HFFc6 (cell line): ENCODE data around the gene CCDC70. TPM values are rescaled to one million over a fixed set of nuclear protein-coding genes. Genes with fewer than 3 reads are reported as not detected.

Source experiments
- DNase-seq: peaks from one replicate; pipeline ENCODE4 v3.0.0-alpha.2; 2018
- H3K27ac Mint-ChIP-seq: 2 replicates; pipeline ENCODE4 v1.8.0; 2020; ENCODE audit warnings: mild to moderate bottlenecking, mixed read lengths
- H3K27me3 Mint-ChIP-seq: 2 replicates; pipeline ENCODE4 v1.8.0; 2021; ENCODE audit warnings: mild to moderate bottlenecking, moderate library complexity, mixed read lengths; ENCODE audit not compliant: insufficient read depth
- H3K36me3 Mint-ChIP-seq: 2 replicates; pipeline ENCODE4 v1.8.0; 2021; ENCODE audit warnings: low read depth, mixed read lengths
- H3K4me1 Mint-ChIP-seq: 2 replicates; pipeline ENCODE4 v1.8.0; 2020; ENCODE audit warnings: low read depth, mixed read lengths
- H3K4me3 Mint-ChIP-seq: 2 replicates; pipeline ENCODE4 v1.8.0; 2020; ENCODE audit warnings: mild to moderate bottlenecking, moderate library complexity, mixed read lengths
- H3K9me3 Mint-ChIP-seq: 2 replicates; pipeline ENCODE4 v1.8.0; 2020; ENCODE audit warnings: mild to moderate bottlenecking, mixed read lengths
- CTCF ChIP-seq: fragments of 200-600 bp; sonication (generic); IDR thresholded peaks from 2 replicates; pipeline ENCODE4 v1.5.0; 2021; ENCODE audit warnings: antibody characterized with exemption, mild to moderate bottlenecking
- long read RNA-seq: library from polyadenylated mRNA; unstranded; transcript quantifications from one replicate; pipeline ENCODE4 v2.0.0, GENCODE V29; 2019
- total RNA-seq, 6 experiments: library from RNA; stranded (reverse); fragmentation: NEBNext Ultra II Directional; extraction: Animal tissue kit (Norgen Biotek cat#: 25700); gene quantifications; 2 replicates in 1 of 6; 3 replicates in 5 of 6; pipeline ENCODE4 v1.2.3, GENCODE V29; 2021

Gene CCDC70
- not detected for total RNA-seq
- long read RNA-seq = 0 reads

- no peak within 1 kb of the TSS for H3K27ac Mint-ChIP-seq
- peaks cover 22% of the 10 kb centered on the region for H3K27me3 Mint-ChIP-seq
- TF ChIP-seq CTCF = no peak
- H3K4me1 Mint-ChIP-seq = peaks cover 16% of the 10 kb centered on the region
- H3K4me3 Mint-ChIP-seq = no peak within 1 kb of the TSS
- no peaks in the 10 kb centered on the region for H3K9me3 Mint-ChIP-seq
- no peaks in the 10 kb centered on the region for H3K36me3 Mint-ChIP-seq
- peak; percentile 21 for DNase-seq
Observed at GRCh38 chr13:51861723-51862300, at the start of gene CCDC70. CCDC70 (plus strand) TSS chr13:51861969; CDS start chr13:51865412, 3,443 bp downstream.

- Mint-ChIP-seq H3K4me1 (peaks cover 10% of the 10 kb centered on the region), H3K36me3 (no peaks in the 10 kb centered on the region), H3K4me3 (no peak overlapping the region), H3K27ac (no peak overlapping the region), H3K9me3 (no peaks in the 10 kb centered on the region), H3K27me3 (peaks cover 25% of the 10 kb centered on the region)
- DNase-seq = no peak
- TF ChIP-seq CTCF = no peak
Observed at GRCh38 chr13:51814071-51814470, 47.7 kb upstream of the CCDC70 start.

- peaks cover 28% of the 10 kb centered on the region for H3K27me3 Mint-ChIP-seq
- no peak overlapping the region for H3K27ac Mint-ChIP-seq
- H3K4me1 Mint-ChIP-seq = peaks cover 10% of the 10 kb centered on the region
- H3K9me3 Mint-ChIP-seq = no peaks in the 10 kb centered on the region
- H3K36me3 Mint-ChIP-seq = no peaks in the 10 kb centered on the region
- H3K4me3 Mint-ChIP-seq = peak overlapping the region; percentile 85
- peak; percentile 88 for TF ChIP-seq CTCF
- DNase-seq = peak; percentile 35
Observed at GRCh38 chr13:51814825-51815650, 46.7 kb upstream of the CCDC70 start.

GRCh38 chr13:51815848-51816247 is 45.9 kb upstream of the CCDC70 start:
- H3K27ac Mint-ChIP-seq = no peak overlapping the region
- peaks cover 32% of the 10 kb centered on the region for H3K27me3 Mint-ChIP-seq
- H3K9me3 Mint-ChIP-seq = no peaks in the 10 kb centered on the region
- H3K4me1 Mint-ChIP-seq = peaks cover 10% of the 10 kb centered on the region
- no peak for DNase-seq
- no peak overlapping the region for H3K4me3 Mint-ChIP-seq
- H3K36me3 Mint-ChIP-seq = no peaks in the 10 kb centered on the region
- TF ChIP-seq CTCF = no peak

- Mint-ChIP-seq H3K4me3 (no peak overlapping the region), H3K9me3 (no peaks in the 10 kb centered on the region), H3K27me3 (peaks cover 33% of the 10 kb centered on the region), H3K27ac (no peak overlapping the region), H3K36me3 (no peaks in the 10 kb centered on the region), H3K4me1 (peaks cover 10% of the 10 kb centered on the region)
- TF ChIP-seq CTCF = no peak
- no peak for DNase-seq
Observed at GRCh38 chr13:51816604-51817249, 45.0 kb upstream of the CCDC70 start.
